ENCODE data around the gene PARD3.

GRCh38 chr10:34346516-34347100 lies 468.5 kb downstream of the PARD3 start:
- TF ChIP-seq CTCF (IDR thresholded peaks at IDR 0.05) (no peak), POLR2A (IDR thresholded peaks at IDR 0.05) (no peak), POLR2AphosphoS5 (IDR thresholded peaks at IDR 0.05) (no peak)
